HG02759 (cell line): Measurements from ENCODE around the gene KPNA6.

Experiments used
- ATAC-seq: cut with Tn5 transposase; IDR thresholded peaks from one replicate; pipeline ENCODE4 v1.9.1; 2021; ENCODE audit warnings: mild to moderate bottlenecking, moderate library complexity; ENCODE audit not compliant: unreplicated experiment

Gene KPNA6

GRCh38 chr1:32215629-32216480 is 108.0 kb downstream of the KPNA6 start:
- peak; percentile 39 for ATAC-seq

DNA sequence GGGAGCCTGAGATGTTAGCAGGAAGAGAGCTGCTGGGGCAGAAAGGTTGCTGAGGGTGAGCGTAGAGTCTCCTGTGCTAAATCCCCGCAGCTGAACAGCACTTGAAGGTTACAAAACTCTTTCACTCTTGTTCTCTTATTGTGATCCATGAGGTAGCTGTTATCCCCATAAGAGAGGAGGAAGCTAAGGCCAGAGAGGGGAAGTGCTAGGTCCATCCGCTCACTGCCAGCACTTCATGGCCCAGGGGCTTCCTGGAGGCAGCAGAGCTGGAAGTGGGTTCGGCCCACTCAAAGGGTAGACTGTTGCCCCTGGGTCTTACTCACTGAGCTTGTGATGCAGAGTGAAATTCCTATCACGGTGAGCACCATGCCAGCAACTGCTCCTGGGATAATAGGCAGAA is 108.7 kb downstream of the KPNA6 start:
- no peak for ATAC-seq

GRCh38 chr1:32219022-32219421 is 111.2 kb downstream of the KPNA6 start:
- ATAC-seq: no peak

DNA sequence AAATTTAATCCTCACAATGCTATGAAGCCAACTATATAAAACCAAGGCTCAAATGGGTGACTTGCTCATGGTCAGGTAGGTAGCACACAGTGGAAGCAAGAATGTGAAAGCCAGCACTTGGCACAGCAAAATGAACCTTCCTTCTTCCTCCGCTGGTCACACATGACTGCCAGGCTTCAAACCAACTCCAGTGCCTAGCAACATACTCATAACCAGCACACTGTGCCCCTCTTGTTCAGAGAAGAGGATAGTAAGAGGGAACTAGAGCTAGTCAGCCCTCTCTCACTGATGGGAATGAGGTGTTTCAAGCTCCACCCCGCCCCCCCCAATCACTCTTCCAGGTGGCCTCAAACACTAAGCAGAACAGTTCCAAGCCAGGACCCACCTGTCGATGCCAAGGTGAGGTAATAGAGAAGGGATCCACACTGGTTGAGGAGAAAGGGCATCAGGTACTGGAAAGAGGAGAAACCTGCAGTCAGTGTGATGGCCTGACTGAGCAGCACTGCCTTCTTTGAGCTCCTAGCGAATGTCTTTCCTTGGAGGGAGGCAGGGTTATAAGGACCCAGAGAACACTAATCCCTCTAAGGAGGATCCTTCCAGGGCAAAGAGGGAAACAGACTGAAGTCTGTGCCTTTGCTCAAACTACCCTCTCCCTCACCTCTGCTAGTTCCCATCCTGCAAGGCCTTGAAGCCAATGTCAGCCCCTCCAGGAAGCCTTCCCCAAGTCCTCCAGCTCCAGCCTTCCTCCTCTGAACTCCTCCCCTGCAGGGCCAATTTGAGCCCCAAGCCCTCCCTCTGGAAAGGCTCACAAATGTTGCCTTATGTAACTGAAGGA is 113.1 kb downstream of the KPNA6 start:
- ATAC-seq: no peak

GRCh38 chr1:32221581-32221979 is 113.7 kb downstream of the KPNA6 start:
- ATAC-seq: no peak

- ATAC-seq: peak; percentile 91
Measured at GRCh38 chr1:32221980-32222755, 114.3 kb downstream of the KPNA6 start, which contains the start of the genes EIF3I and TMEM234. Gene EIF3I (plus strand): TSS chr1:32222407. CDS start chr1:32222442, 35 bp downstream. Gene TMEM234 (minus strand): TSS chr1:32222353. CDS start chr1:32222322, 31 bp downstream.

GRCh38 chr1:32223683-32224082 is 115.8 kb downstream of the KPNA6 start:
- no peak for ATAC-seq

DNA sequence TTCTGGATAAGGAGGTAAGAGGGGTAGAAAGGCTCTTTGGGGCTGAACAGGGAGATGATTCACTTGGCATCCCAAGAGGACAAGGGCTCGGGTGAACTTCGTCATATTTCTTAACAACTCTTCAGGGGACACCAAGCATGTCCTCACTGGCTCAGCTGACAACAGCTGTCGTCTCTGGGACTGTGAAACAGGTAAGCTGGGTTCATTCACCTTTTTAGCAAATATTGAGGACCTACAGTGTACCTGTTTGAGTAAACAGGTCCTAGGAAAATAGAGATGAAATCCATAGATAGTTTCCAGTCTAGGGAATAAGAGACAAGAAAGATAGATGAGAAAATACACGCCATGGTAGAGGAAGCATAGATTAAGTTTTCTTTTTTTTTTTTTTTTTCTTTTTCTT is 116.4 kb downstream of the KPNA6 start:
- no peak for ATAC-seq
